CD4-positive, alpha-beta memory T cell (primary cell): Measurements from ENCODE around the gene VPS25. TPM values are rescaled to one million over a fixed set of nuclear protein-coding genes. Genes with fewer than 3 reads are reported as not detected.

ENCODE experiments used
- CTCF ChIA-PET: fragments of 350-600 bp; sonication (Branson Sonifier 250); formaldehyde crosslinking; loops from one replicate; lab custom pipeline; 2021; ENCODE audit warnings: inconsistent platforms; ENCODE audit not compliant: partially characterized antibody; lab: Charles Lee
- POLR2A ChIA-PET: fragments of 350-600 bp; sonication (Branson Sonifier 250); formaldehyde crosslinking; loops from one replicate; lab custom pipeline; 2021; ENCODE audit not compliant: partially characterized antibody; lab: Charles Lee
- DNase-seq, 5 donors: peaks; one replicate each; pipeline versions ENCODE4 v3.0.0 to v3.0.0-alpha.2; 2020 to 2022; ENCODE audit warnings: mixed read lengths in 1 of 5
- H3K27ac ChIP-seq: one replicate; pipeline ENCODE4 v1.7.0; 2013; ENCODE audit warnings: low read depth, low read length
- H3K27me3 ChIP-seq: 2 replicates; pipeline ENCODE4 v1.7.0; 2013; ENCODE audit warnings: mild to moderate bottlenecking, low read length, moderate library complexity; ENCODE audit not compliant: insufficient read depth
- H3K36me3 ChIP-seq: 2 replicates; pipeline ENCODE4 v1.7.0; 2013; ENCODE audit warnings: mild to moderate bottlenecking, low read length, moderate library complexity; ENCODE audit not compliant: insufficient read depth
- H3K4me1 ChIP-seq: 2 replicates; pipeline ENCODE4 v1.7.0; 2013; ENCODE audit warnings: mild to moderate bottlenecking, low read length, moderate library complexity; ENCODE audit not compliant: insufficient read depth
- H3K4me3 ChIP-seq, 2 donors: one replicate each; pipeline ENCODE4 v1.7.0; 2013; ENCODE audit warnings: low read length in 2 of 2, mild to moderate bottlenecking in 1 of 2
- H3K9me3 ChIP-seq, 2 donors: one replicate each; pipeline ENCODE4 v1.7.0; 2013; ENCODE audit warnings: low read length in 2 of 2, control low read depth in 1 of 2; ENCODE audit not compliant: control insufficient read depth in 1 of 2
- H3K27ac Mint-ChIP-seq, 7 donors: one replicate each; pipeline ENCODE4 v1.8.0; 2020 to 2021; ENCODE audit warnings: mixed read lengths in 7 of 7, mild to moderate bottlenecking in 6 of 7, inconsistent platforms in 3 of 7, moderate library complexity in 3 of 7
- H3K27me3 Mint-ChIP-seq, 2 donors: one replicate each; pipeline ENCODE4 v1.8.0; 2020 to 2021; ENCODE audit warnings: mixed read lengths in 2 of 2
- H3K36me3 Mint-ChIP-seq, 2 donors: one replicate each; pipeline ENCODE4 v1.8.0; 2020 to 2021; ENCODE audit warnings: mixed read lengths in 2 of 2, inconsistent platforms in 1 of 2, mild to moderate bottlenecking in 1 of 2
- H3K4me1 Mint-ChIP-seq, 4 donors: one replicate each; pipeline ENCODE4 v1.8.0; 2020 to 2021; ENCODE audit warnings: mixed read lengths in 4 of 4, mild to moderate bottlenecking in 1 of 4
- H3K4me3 Mint-ChIP-seq, 8 donors: one replicate each; pipeline ENCODE4 v1.8.0; 2020 to 2021; ENCODE audit warnings: mixed read lengths in 8 of 8, mild to moderate bottlenecking in 7 of 8, moderate library complexity in 6 of 8, inconsistent platforms in 3 of 8
- H3K9me3 Mint-ChIP-seq, 8 donors: one replicate each; pipeline ENCODE4 v1.8.0; 2020 to 2021; ENCODE audit warnings: mixed read lengths in 8 of 8, mild to moderate bottlenecking in 5 of 8, inconsistent platforms in 3 of 8, moderate library complexity in 1 of 8
- intact Hi-C: fragments of 100-400 bp; cut with micrococcal nuclease; formaldehyde crosslinking; loops from one replicate; pipeline ENCODE4 v1.15.1; 2023
- polyA plus RNA-seq, 2 donors: library from polyadenylated mRNA; unstranded; fragments of 300-500 nt; fragmentation: Illumina TruSeq; gene quantifications; one replicate each; pipeline ENCODE4 v1.2.3, GENCODE V29; 2021
- total RNA-seq, 2 experiments: library from RNA; stranded (reverse); gene quantifications; one replicate each; pipeline ENCODE4 v1.2.3, GENCODE V29; 2021

VPS25 gene
- total and polyA plus RNA-seq, 4 experiments from 2014 or later = 39.3 to 63.3 (median 41.7) TPM

- Mint-ChIP-seq H3K4me1 (peaks cover 7 to 38% (median 20%) of the 10 kb centered on the region in 4 donors), H3K9me3 (no peaks in the 10 kb centered on the region), H3K27me3 (peaks cover 5 to 6% of the 10 kb centered on the region in 2 donors), H3K27ac (peak overlapping the region; percentile 81 to 96 (median 92)), H3K4me3 (peak overlapping the region; percentile 91 to 97 (median 96)), H3K36me3 (peaks cover 0 to 4% of the 10 kb centered on the region in 2 donors)
- H3K36me3 ChIP-seq = no peaks in the 10 kb centered on the region
- CTCF ChIA-PET = no interaction called here
- peak overlapping the region; percentile 66 for H3K27ac ChIP-seq
- POLR2A ChIA-PET = interaction anchor here (1.6 to 1.9 kb wide), 2 partner anchors 80 to 617 kb away, joined by 5 read pairs; partner anchors contain the start of gene BECN1
- peak overlapping the region; percentile 51 to 55 for H3K4me3 ChIP-seq
- no peaks in the 10 kb centered on the region for H3K9me3 ChIP-seq
- no peaks in the 10 kb centered on the region for H3K27me3 ChIP-seq
- intact Hi-C loops = loop anchor here (1.0 to 2.0 kb wide), 2 partner anchors 54 to 66 kb away; partner anchors contain the start of genes CNTD1 and COA3
- peak in 1 of 5 donors; percentile 81 for DNase-seq
- peaks cover 25% of the 10 kb centered on the region for H3K4me1 ChIP-seq
These were observed 28.9 kb upstream of the VPS25 start for GRCh38 chr17:42744283-42744805.

GRCh38 chr17:42744806-42745617 lies 28.2 kb upstream of the VPS25 start, which contains the start of gene EZH1:
Gene EZH1 (minus strand): TSS chr17:42745040. CDS start chr17:42728941, 16,099 bp downstream.
- Mint-ChIP-seq H3K4me3 (peak within 1 kb of the TSS; percentile 91 to 97 (median 96)), H3K9me3 (no peaks in the 10 kb centered on the region), H3K36me3 (peaks cover 0 to 4% of the 10 kb centered on the region in 2 donors), H3K4me1 (peaks cover 7 to 38% (median 20%) of the 10 kb centered on the region in 4 donors), H3K27ac (peak within 1 kb of the TSS; percentile 81 to 96 (median 92)), H3K27me3 (peaks cover 5 to 7% of the 10 kb centered on the region in 2 donors)
- intact Hi-C loops = loop anchor here (1.0 to 2.0 kb wide), 2 partner anchors 53 to 66 kb away; partner anchors contain the start of genes CNTD1 and COA3
- no peaks in the 10 kb centered on the region for H3K36me3 ChIP-seq
- peak; percentile 88 to 95 (median 94) for DNase-seq
- no peaks in the 10 kb centered on the region for H3K27me3 ChIP-seq
- peaks cover 25% of the 10 kb centered on the region for H3K4me1 ChIP-seq
- H3K27ac ChIP-seq = peak within 1 kb of the TSS; percentile 66
- H3K4me3 ChIP-seq = peak within 1 kb of the TSS; percentile 51 to 58
- CTCF ChIA-PET = no interaction called here
- POLR2A ChIA-PET = interaction anchor here (1.6 to 1.9 kb wide), 2 partner anchors 79 to 616 kb away, joined by 5 read pairs; partner anchors contain the start of gene BECN1
- H3K9me3 ChIP-seq = no peaks in the 10 kb centered on the region

GRCh38 chr17:42748202-42748907 lies 24.9 kb upstream of the VPS25 start:
- intact Hi-C loops = no loop called here
- no peak overlapping the region for H3K27ac ChIP-seq
- Mint-ChIP-seq H3K27ac (no peak overlapping the region), H3K9me3 (no peaks in the 10 kb centered on the region), H3K4me3 (peak overlapping the region in 2 of 8 donors; percentile 42 to 64), H3K27me3 (peaks cover 6 to 13% of the 10 kb centered on the region in 2 donors), H3K36me3 (peaks cover 0 to 2% of the 10 kb centered on the region in 2 donors), H3K4me1 (peaks cover 6 to 21% (median 16%) of the 10 kb centered on the region in 4 donors)
- H3K4me3 ChIP-seq = no peak overlapping the region
- H3K27me3 ChIP-seq = no peaks in the 10 kb centered on the region
- H3K36me3 ChIP-seq = no peaks in the 10 kb centered on the region
- CTCF ChIA-PET = interaction anchor here (3.4 kb wide), 1 partner anchor 15 kb away, joined by 15 read pairs; no protein-coding TSS in a partner anchor
- H3K4me1 ChIP-seq = peaks cover 17% of the 10 kb centered on the region
- no peak for DNase-seq
- POLR2A ChIA-PET = no interaction called here
- H3K9me3 ChIP-seq = no peaks in the 10 kb centered on the region

- Mint-ChIP-seq H3K27me3 (peaks cover 6 to 13% of the 10 kb centered on the region in 2 donors), H3K27ac (no peak overlapping the region), H3K36me3 (peaks cover 0 to 2% of the 10 kb centered on the region in 2 donors), H3K4me1 (peaks cover 1 to 14% (median 9%) of the 10 kb centered on the region in 4 donors), H3K4me3 (no peak overlapping the region), H3K9me3 (no peaks in the 10 kb centered on the region)
- intact Hi-C loops = no loop called here
- H3K27ac ChIP-seq = no peak overlapping the region
- no peaks in the 10 kb centered on the region for H3K27me3 ChIP-seq
- no peak for DNase-seq
- CTCF ChIA-PET = interaction anchor here (1.5 to 3.4 kb wide), 2 partner anchors 11 to 14 kb away, joined by 4 to 15 read pairs; no protein-coding TSS in a partner anchor
- H3K9me3 ChIP-seq = no peaks in the 10 kb centered on the region
- H3K4me1 ChIP-seq = peaks cover 9% of the 10 kb centered on the region
- no peak overlapping the region for H3K4me3 ChIP-seq
- H3K36me3 ChIP-seq = no peaks in the 10 kb centered on the region
- POLR2A ChIA-PET = interaction anchor here (0.9 kb wide), 1 partner anchor 17 kb away, joined by 4 read pairs; no protein-coding TSS in a partner anchor
These were observed 24.1 kb upstream of the VPS25 start for GRCh38 chr17:42748908-42749798.

GRCh38 chr17:42750739-42751344 lies 22.4 kb upstream of the VPS25 start:
- Mint-ChIP-seq H3K27me3 (peaks cover 10 to 20% of the 10 kb centered on the region in 2 donors), H3K27ac (no peak overlapping the region), H3K36me3 (no peaks in the 10 kb centered on the region), H3K4me3 (no peak overlapping the region), H3K9me3 (no peaks in the 10 kb centered on the region), H3K4me1 (no peaks in the 10 kb centered on the region)
- Histone ChIP-seq H3K36me3 (no peaks in the 10 kb centered on the region), H3K27me3 (no peaks in the 10 kb centered on the region), H3K4me3 (no peak overlapping the region), H3K27ac (no peak overlapping the region), H3K9me3 (no peaks in the 10 kb centered on the region), H3K4me1 (no peaks in the 10 kb centered on the region)
- CTCF ChIA-PET = interaction anchor here (1.2 to 3.4 kb wide), 3 partner anchors 9 to 22 kb away, joined by 4 to 15 read pairs (median 4); partner anchors contain the start of gene VPS25
- POLR2A ChIA-PET = no interaction called here
- DNase-seq = no peak
- intact Hi-C loops = no loop called here

- no peak overlapping the region for H3K27ac ChIP-seq
- H3K36me3 ChIP-seq = no peaks in the 10 kb centered on the region
- DNase-seq = no peak
- no peak overlapping the region for H3K4me3 ChIP-seq
- H3K9me3 Mint-ChIP-seq = no peaks in the 10 kb centered on the region
- H3K27me3 Mint-ChIP-seq = peaks cover 16 to 25% of the 10 kb centered on the region in 2 donors
- ChIA-PET CTCF (interaction anchor here (3.4 kb wide), 1 partner anchor 12 kb away, joined by 15 read pairs; no protein-coding TSS in a partner anchor), POLR2A (no interaction called here)
- H3K36me3 Mint-ChIP-seq = no peaks in the 10 kb centered on the region
- no peaks in the 10 kb centered on the region for H3K9me3 ChIP-seq
- no peak overlapping the region for H3K27ac Mint-ChIP-seq
- no peaks in the 10 kb centered on the region for H3K4me1 Mint-ChIP-seq
- no peaks in the 10 kb centered on the region for H3K4me1 ChIP-seq
- intact Hi-C loops = no loop called here
- no peaks in the 10 kb centered on the region for H3K27me3 ChIP-seq
- H3K4me3 Mint-ChIP-seq = no peak overlapping the region
These were observed 21.6 kb upstream of the VPS25 start for GRCh38 chr17:42751628-42752027.
